Measurements from ENCODE around the gene NR1D1.

NR1D1 gene

DNA sequence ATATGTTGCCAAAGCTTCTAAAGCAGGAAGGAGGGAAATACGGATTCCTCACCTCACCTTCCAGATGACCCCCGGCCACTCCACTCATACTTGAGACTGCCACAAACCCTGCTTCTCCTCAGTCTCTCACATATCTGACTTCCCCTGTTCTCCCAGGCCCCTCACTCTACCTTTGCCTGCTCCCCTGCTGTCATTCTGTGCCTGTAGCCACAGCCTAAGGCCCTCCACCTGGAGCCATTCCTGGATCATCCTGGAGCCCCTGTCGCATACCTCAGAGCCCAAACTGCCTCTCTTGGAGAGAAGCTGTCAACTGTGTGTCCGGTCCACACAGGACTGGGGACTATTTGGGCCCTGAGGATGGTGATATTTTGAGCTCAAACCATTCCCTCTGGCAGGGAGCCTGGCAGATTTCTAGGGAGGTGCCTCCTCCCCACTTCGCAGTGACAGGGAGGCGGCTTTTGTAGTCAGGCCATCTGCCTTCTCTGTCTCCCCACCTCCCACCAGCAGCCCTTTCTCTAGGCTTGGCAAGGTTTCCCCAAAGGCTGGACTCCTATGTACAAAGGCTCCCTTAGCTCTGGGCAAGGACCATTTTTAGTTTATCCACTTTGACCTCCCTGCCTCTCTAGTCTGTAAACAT, 43.9 kb downstream of the NR1D1 start:
- in situ Hi-C loops (cut with MboI; ENCODE audit: low pct_unique_long_range_greater_than_20kb, low sequenced_read_pairs, unreplicated experiment) = no loop called here
- DNase-seq (ENCODE audit: low spot score) = no peak

More for the DNA sequence above, 43.9 kb downstream of the NR1D1 start:
- TF ChIP-seq, protein P1, sequence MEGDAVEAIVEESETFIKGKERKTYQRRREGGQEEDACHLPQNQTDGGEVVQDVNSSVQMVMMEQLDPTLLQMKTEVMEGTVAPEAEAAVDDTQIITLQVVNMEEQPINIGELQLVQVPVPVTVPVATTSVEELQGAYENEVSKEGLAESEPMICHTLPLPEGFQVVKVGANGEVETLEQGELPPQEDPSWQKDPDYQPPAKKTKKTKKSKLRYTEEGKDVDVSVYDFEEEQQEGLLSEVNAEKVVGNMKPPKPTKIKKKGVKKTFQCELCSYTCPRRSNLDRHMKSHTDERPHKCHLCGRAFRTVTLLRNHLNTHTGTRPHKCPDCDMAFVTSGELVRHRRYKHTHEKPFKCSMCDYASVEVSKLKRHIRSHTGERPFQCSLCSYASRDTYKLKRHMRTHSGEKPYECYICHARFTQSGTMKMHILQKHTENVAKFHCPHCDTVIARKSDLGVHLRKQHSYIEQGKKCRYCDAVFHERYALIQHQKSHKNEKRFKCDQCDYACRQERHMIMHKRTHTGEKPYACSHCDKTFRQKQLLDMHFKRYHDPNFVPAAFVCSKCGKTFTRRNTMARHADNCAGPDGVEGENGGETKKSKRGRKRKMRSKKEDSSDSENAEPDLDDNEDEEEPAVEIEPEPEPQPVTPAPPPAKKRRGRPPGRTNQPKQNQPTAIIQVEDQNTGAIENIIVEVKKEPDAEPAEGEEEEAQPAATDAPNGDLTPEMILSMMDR (IDR thresholded peaks at IDR 0.05; ENCODE audit: extremely low read depth, insufficient read depth, missing control alignments) = no peak

Measured in GM13977 (cell line).